ENCODE measurements around the gene FAM13A.

DNA sequence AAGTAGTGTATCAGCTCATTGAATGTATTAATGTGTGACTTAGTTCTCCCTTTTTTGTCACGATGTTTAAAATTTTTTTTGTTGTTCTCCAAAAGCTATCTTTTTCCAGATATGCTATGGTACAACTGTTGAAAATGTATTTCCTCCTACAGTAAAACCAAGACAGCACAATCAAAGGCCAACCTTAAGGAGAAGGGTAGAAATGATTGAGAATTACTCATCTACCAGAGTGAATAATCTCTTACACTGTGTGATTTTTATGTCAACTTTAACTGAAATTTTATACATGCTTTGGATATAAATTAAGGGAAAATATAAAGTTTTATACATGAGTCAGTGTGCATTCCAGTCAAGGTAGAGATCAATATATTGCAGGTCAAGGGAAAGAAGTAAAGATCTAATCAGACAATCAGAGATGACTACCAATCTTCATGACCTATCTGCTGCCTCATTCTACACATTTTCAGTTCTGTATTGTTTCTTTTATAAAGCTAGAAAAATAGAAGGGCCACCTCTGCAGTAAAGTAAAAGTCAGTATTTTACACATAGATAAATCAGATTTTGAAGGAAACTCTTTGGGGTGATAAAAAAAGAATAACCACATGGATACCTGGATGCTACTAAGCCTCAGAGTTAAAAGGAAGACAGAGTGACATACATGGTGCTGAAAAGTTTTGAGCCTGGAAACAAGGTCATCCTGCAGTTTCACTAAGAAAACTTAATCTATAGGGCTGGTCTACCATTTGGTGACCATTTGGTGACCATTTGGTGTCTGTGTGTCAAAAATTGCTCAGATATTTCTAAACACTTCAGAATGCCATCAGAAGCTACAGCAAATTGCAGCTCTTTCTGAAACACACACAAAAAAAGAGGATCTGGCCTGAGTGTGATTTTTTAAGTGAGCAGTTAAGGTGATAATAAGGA is 1.6 kb downstream of the FAM13A start:
- no peak for TF ChIP-seq EZH2phosphoT487 (IDR thresholded peaks at IDR 0.05; ENCODE audit: borderline replicate concordance, low read length)
- TF ChIP-seq, protein P1, sequence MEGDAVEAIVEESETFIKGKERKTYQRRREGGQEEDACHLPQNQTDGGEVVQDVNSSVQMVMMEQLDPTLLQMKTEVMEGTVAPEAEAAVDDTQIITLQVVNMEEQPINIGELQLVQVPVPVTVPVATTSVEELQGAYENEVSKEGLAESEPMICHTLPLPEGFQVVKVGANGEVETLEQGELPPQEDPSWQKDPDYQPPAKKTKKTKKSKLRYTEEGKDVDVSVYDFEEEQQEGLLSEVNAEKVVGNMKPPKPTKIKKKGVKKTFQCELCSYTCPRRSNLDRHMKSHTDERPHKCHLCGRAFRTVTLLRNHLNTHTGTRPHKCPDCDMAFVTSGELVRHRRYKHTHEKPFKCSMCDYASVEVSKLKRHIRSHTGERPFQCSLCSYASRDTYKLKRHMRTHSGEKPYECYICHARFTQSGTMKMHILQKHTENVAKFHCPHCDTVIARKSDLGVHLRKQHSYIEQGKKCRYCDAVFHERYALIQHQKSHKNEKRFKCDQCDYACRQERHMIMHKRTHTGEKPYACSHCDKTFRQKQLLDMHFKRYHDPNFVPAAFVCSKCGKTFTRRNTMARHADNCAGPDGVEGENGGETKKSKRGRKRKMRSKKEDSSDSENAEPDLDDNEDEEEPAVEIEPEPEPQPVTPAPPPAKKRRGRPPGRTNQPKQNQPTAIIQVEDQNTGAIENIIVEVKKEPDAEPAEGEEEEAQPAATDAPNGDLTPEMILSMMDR (IDR thresholded peaks at IDR 0.05; ENCODE audit: low read depth, low read length, poor library complexity, severe bottlenecking): no peak

Data from DOHH2 (cell line).